Measurements from ENCODE around the gene PRSS27. TPM values are rescaled to one million over a fixed set of nuclear protein-coding genes. Genes with fewer than 3 reads are reported as not detected.

Gene PRSS27
- total RNA-seq, 1 donor from 2014 or later: 3.1 TPM

DNA sequence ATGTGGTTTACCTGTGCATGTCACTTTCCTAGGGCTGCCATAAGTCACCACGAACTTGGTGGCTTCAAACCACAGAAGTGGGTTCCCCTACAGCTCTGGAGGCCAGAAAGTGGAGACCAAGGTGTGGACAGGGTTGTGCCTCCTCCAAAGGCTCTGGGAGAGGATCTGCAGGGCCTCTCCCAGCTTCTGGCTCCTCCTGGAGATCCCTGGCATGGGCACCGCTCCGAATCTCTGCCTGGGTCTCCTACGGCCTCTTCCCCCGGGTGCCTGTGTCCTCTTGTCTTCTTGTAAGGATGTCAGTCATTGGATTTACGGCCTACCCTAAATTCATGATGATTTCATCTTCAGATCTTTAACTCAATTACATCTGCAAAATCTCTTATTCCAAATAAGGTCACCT, 29.9 kb upstream of the PRSS27 start:
- peaks cover 26% of the 10 kb centered on the region for H3K4me1 Mint-ChIP-seq (ENCODE audit: low read depth)
- no peaks in the 10 kb centered on the region for H3K27me3 Mint-ChIP-seq (ENCODE audit: low read depth)
- TF ChIP-seq CTCF (IDR thresholded peaks at IDR 0.05): no peak
- DNase-seq (ENCODE audit: low spot score): no peak
- no peak overlapping the region for H3K4me3 Mint-ChIP-seq (ENCODE audit: unreplicated experiment)
- H3K9me3 Mint-ChIP-seq (ENCODE audit: low read depth): no peaks in the 10 kb centered on the region
- H3K27ac Mint-ChIP-seq (ENCODE audit: unreplicated experiment): no peak overlapping the region
- H3K36me3 Mint-ChIP-seq (ENCODE audit: low read depth): peaks cover 4% of the 10 kb centered on the region

DNA sequence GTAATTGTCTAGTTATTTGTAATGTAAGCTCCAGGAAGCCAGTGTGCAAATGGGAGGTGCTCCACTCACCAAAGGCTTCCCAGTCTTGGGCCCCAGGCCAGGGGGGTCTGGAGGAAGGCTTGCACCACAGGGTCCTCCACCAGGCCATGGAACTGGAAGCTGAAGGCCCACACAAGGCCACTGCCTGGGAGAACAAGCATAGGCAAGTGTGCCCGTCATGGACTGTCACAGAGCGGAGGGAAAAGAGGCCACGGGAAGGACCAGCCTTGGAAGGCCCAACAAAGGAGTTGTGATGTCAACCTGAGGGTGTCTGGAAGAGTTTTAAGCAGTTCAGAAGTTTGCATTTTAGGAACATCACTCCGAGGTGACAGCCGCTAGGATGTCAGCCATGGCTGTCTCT, 29.5 kb upstream of the PRSS27 start:
- H3K9me3 Mint-ChIP-seq (ENCODE audit: low read depth): no peaks in the 10 kb centered on the region
- no peak overlapping the region for H3K4me3 Mint-ChIP-seq (ENCODE audit: unreplicated experiment)
- DNase-seq (ENCODE audit: low spot score): no peak
- peaks cover 4% of the 10 kb centered on the region for H3K36me3 Mint-ChIP-seq (ENCODE audit: low read depth)
- H3K4me1 Mint-ChIP-seq (ENCODE audit: low read depth): peaks cover 22% of the 10 kb centered on the region
- no peaks in the 10 kb centered on the region for H3K27me3 Mint-ChIP-seq (ENCODE audit: low read depth)
- no peak overlapping the region for H3K27ac Mint-ChIP-seq (ENCODE audit: unreplicated experiment)
- no peak for TF ChIP-seq CTCF (IDR thresholded peaks at IDR 0.05)

GRCh38 chr16:2748757-2749455, 28.9 kb upstream of the PRSS27 start:
- no peak for DNase-seq (ENCODE audit: low spot score)
- no peaks in the 10 kb centered on the region for H3K27me3 Mint-ChIP-seq (ENCODE audit: low read depth)
- TF ChIP-seq CTCF (IDR thresholded peaks at IDR 0.05): no peak
- H3K36me3 Mint-ChIP-seq (ENCODE audit: low read depth): peaks cover 2% of the 10 kb centered on the region
- H3K4me1 Mint-ChIP-seq (ENCODE audit: low read depth): peaks cover 16% of the 10 kb centered on the region
- H3K9me3 Mint-ChIP-seq (ENCODE audit: low read depth): no peaks in the 10 kb centered on the region
- H3K4me3 Mint-ChIP-seq (ENCODE audit: unreplicated experiment): no peak overlapping the region
- H3K27ac Mint-ChIP-seq (ENCODE audit: unreplicated experiment): no peak overlapping the region

- Mint-ChIP-seq H3K27ac (ENCODE audit: unreplicated experiment) (no peak overlapping the region), H3K36me3 (ENCODE audit: low read depth) (peaks cover 2% of the 10 kb centered on the region), H3K4me1 (ENCODE audit: low read depth) (peaks cover 4% of the 10 kb centered on the region), H3K4me3 (ENCODE audit: unreplicated experiment) (no peak overlapping the region), H3K27me3 (ENCODE audit: low read depth) (no peaks in the 10 kb centered on the region), H3K9me3 (ENCODE audit: low read depth) (no peaks in the 10 kb centered on the region)
- TF ChIP-seq CTCF (IDR thresholded peaks at IDR 0.05): no peak
- DNase-seq (ENCODE audit: low spot score): no peak
Measured at GRCh38 chr16:2745961-2746360, 25.9 kb upstream of the PRSS27 start.

- H3K36me3 Mint-ChIP-seq (ENCODE audit: low read depth): peaks cover 2% of the 10 kb centered on the region
- H3K9me3 Mint-ChIP-seq (ENCODE audit: low read depth): no peaks in the 10 kb centered on the region
- no peak for DNase-seq (ENCODE audit: low spot score)
- no peak overlapping the region for H3K4me3 Mint-ChIP-seq (ENCODE audit: unreplicated experiment)
- TF ChIP-seq CTCF (IDR thresholded peaks at IDR 0.05): no peak
- no peaks in the 10 kb centered on the region for H3K4me1 Mint-ChIP-seq (ENCODE audit: low read depth)
- no peaks in the 10 kb centered on the region for H3K27me3 Mint-ChIP-seq (ENCODE audit: low read depth)
- H3K27ac Mint-ChIP-seq (ENCODE audit: unreplicated experiment): no peak overlapping the region
Measured at GRCh38 chr16:2745116-2745890, 25.3 kb upstream of the PRSS27 start.
